Measurements from ENCODE around the gene BARHL1. TPM values are rescaled to one million over a fixed set of nuclear protein-coding genes. Genes with fewer than 3 reads are reported as not detected.

BARHL1 gene
- total and polyA plus RNA-seq, 2 donors (not counting 3 experiments of a cell fraction or from before 2014, with no cell fraction given) = not detected

GRCh38 chr9:132556235-132556634 is 26.2 kb upstream of the BARHL1 start:
- Histone ChIP-seq H4K20me1 (replicated peaks; ENCODE audit: control insufficient read depth, extremely low read depth, insufficient read depth, low read length) (no peaks in the 10 kb centered on the region), H2AFZ (ENCODE audit: low read depth, low read length) (no peak overlapping the region), H3K79me2 (ENCODE audit: control insufficient read depth, insufficient read depth, low read length) (no peaks in the 10 kb centered on the region), H3K9me3 (replicated peaks; ENCODE audit: control insufficient read depth, insufficient read depth, low read length) (no peaks in the 10 kb centered on the region), H3K4me1 (ENCODE audit: control insufficient read depth, extremely low read depth, insufficient read depth, low read length) (no peaks in the 10 kb centered on the region), H3K27ac (ENCODE audit: insufficient read depth, low read depth, low read length) (no peak overlapping the region), H3K4me2 (ENCODE audit: insufficient read depth, low read length) (no peak overlapping the region), H3K9ac (replicated peaks; ENCODE audit: extremely low read depth, insufficient read depth, low read length) (no peak overlapping the region), H3K27me3 (ENCODE audit: control insufficient read depth in 2 of 2, insufficient read depth in 2 of 2, low read length in 2 of 2) (peaks cover 9 to 11% of the 10 kb centered on the region in 2 experiments), H3K4me3 (replicated peaks in 1 of 3; ENCODE audit: insufficient read depth in 1 of 3, low read depth in 1 of 3, low read length in 3 of 3) (no peak overlapping the region), H3K36me3 (ENCODE audit: control insufficient read depth in 2 of 2, extremely low read depth in 1 of 2, insufficient read depth in 2 of 2, low read length in 2 of 2) (no peaks in the 10 kb centered on the region), H3K9me1 (replicated peaks; ENCODE audit: control insufficient read depth, extremely low read depth, insufficient read depth, low read length) (no peaks in the 10 kb centered on the region)
- DNase-seq (ENCODE audit: low read depth, low spot score) (no peak), FAIRE-seq (no peak)
- ChIA-PET POLR2A (no interaction called here), CTCF (no interaction called here)
- intact Hi-C loops (cut with micrococcal nuclease) = no loop called here
- dilution Hi-C loops (cut with MboI; ENCODE audit: extremely low pct_ligation_motif_present, low sequenced_read_pairs) = no loop called here
- TF ChIP-seq POLR2A (IDR thresholded peaks at IDR 0.05; ENCODE audit: low read depth, low read length) (no peak), JUN (IDR thresholded peaks at IDR 0.05; ENCODE audit: borderline replicate concordance, insufficient read depth, insufficient read length, low read depth) (no peak), POLR2AphosphoS5 (IDR thresholded peaks at IDR 0.05; ENCODE audit: insufficient read depth, low read depth, low read length) (no peak), MAX (IDR thresholded peaks at IDR 0.05; ENCODE audit: insufficient read depth, insufficient read length) (no peak), MYC (IDR thresholded peaks at IDR 0.05; ENCODE audit: low read depth, low read length) (no peak), GATA2 (IDR thresholded peaks at IDR 0.05; ENCODE audit: insufficient read depth, insufficient read length, low read depth, low read length) (no peak)
- no TSS peak for BruUV-seq (replicated peaks)

- ChIA-PET POLR2A (no interaction called here), CTCF (no interaction called here)
- dilution Hi-C loops (cut with MboI; ENCODE audit: extremely low pct_ligation_motif_present, low sequenced_read_pairs) (no loop called here), intact Hi-C loops (cut with micrococcal nuclease) (no loop called here)
- no peak overlapping the region for H2AFZ ChIP-seq (ENCODE audit: low read depth, low read length)
- no peaks in the 10 kb centered on the region for H3K9me3 ChIP-seq (replicated peaks; ENCODE audit: control insufficient read depth, insufficient read depth, low read length)
- no peak overlapping the region for H3K27ac ChIP-seq (ENCODE audit: insufficient read depth, low read depth, low read length)
- H3K9me1 ChIP-seq (replicated peaks; ENCODE audit: control insufficient read depth, extremely low read depth, insufficient read depth, low read length) = no peaks in the 10 kb centered on the region
- TF ChIP-seq FOS (IDR thresholded peaks at IDR 0.05; ENCODE audit: borderline replicate concordance, insufficient read depth, low read length) (no peak), GATA2 (IDR thresholded peaks at IDR 0.05; ENCODE audit: insufficient read depth, insufficient read length, low read depth, low read length) (no peak), MAX (IDR thresholded peaks at IDR 0.05; ENCODE audit: insufficient read depth, insufficient read length) (no peak), POLR2AphosphoS5 (IDR thresholded peaks at IDR 0.05; ENCODE audit: insufficient read depth, low read depth, low read length) (no peak), CTCF (IDR thresholded peaks at IDR 0.05; ENCODE audit: extremely low read depth in 1 of 2, insufficient read depth in 1 of 2, low read depth in 1 of 2, low read length in 2 of 2) (no peak), EZH2 (IDR thresholded peaks at IDR 0.05; ENCODE audit: borderline replicate concordance, low read depth, low read length, severe bottlenecking) (no peak), JUN (IDR thresholded peaks at IDR 0.05; ENCODE audit: borderline replicate concordance, insufficient read depth, insufficient read length, low read depth) (no peak), MYC (IDR thresholded peaks at IDR 0.05; ENCODE audit: low read depth, low read length) (no peak), POLR2A (IDR thresholded peaks at IDR 0.05; ENCODE audit: low read depth, low read length) (no peak)
- no peak overlapping the region for H3K4me3 ChIP-seq (replicated peaks in 1 of 3; ENCODE audit: insufficient read depth in 1 of 3, low read depth in 1 of 3, low read length in 3 of 3)
- H3K4me2 ChIP-seq (ENCODE audit: insufficient read depth, low read length) = no peak overlapping the region
- BruUV-seq (replicated peaks) = no TSS peak
- H3K4me1 ChIP-seq (ENCODE audit: control insufficient read depth, extremely low read depth, insufficient read depth, low read length) = no peaks in the 10 kb centered on the region
- no peaks in the 10 kb centered on the region for H3K36me3 ChIP-seq (ENCODE audit: control insufficient read depth in 2 of 2, extremely low read depth in 1 of 2, insufficient read depth in 2 of 2, low read length in 2 of 2)
- H3K9ac ChIP-seq (replicated peaks; ENCODE audit: extremely low read depth, insufficient read depth, low read length) = no peak overlapping the region
- DNase-seq (ENCODE audit: low read depth, low spot score) = no peak
- no peaks in the 10 kb centered on the region for H4K20me1 ChIP-seq (replicated peaks; ENCODE audit: control insufficient read depth, extremely low read depth, insufficient read depth, low read length)
- FAIRE-seq = no peak
- H3K27me3 ChIP-seq (ENCODE audit: control insufficient read depth in 2 of 2, insufficient read depth in 2 of 2, low read length in 2 of 2) = peaks cover 11 to 13% of the 10 kb centered on the region in 2 experiments
- no peaks in the 10 kb centered on the region for H3K79me2 ChIP-seq (ENCODE audit: control insufficient read depth, insufficient read depth, low read length)
Measured at GRCh38 chr9:132556714-132557113, 25.7 kb upstream of the BARHL1 start.

Data from endothelial cell of umbilical vein (primary cell).